Measurements from ENCODE around the gene SLA2. TPM values are rescaled to one million over a fixed set of nuclear protein-coding genes. Genes with fewer than 3 reads are reported as not detected.

Gene SLA2
- total and polyA plus RNA-seq, 10 donors: 2.6 to 16.3 (median 8.3) TPM

DNA sequence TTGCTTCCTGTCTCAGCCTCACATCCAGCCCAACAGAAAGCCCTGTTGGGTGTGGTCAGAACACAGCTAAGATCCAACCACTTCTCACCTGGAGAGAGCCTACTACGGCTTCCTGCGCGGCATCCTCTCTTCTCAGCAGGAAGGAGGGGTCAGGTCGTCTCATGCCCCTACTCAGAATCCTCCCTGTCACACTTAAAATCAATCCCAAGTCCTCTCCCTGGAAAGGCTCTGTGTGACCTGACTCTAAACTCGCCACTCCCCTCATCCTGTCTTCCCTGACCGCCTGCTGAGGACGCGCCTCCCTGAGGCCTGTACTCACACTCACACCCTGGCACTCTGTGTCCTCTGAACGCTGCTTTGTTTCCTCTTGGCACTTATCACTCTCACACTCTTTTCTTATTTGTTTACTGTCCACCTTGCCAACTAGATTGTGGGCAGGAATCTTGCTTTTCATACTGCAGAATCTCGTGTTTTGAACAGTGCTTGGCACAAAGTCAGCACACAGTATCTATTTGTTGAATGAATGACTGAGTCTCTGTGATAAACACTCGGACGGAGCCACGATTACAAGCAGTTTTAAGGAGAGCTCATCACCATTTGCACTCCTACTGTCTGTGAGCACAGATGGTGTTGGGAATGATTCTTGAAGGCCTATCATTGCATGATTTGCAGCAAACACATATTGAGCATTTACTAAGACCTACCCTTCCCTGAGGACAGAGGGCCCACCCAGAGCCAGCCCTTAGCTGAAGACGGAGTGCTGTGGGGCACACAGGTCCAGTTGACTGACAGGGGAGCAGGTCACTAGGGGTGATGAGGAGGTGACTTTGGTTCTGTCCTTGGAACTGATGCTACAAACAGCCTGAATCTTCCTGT lies 21.7 kb downstream of the SLA2 start:
- Histone ChIP-seq H3K36me3 (peaks cover 0 to 40% (median 0%) of the 10 kb centered on the region in 6 donors), H3K4me1 (peaks cover 0 to 11% (median 4%) of the 10 kb centered on the region in 6 donors), H3K27me3 (replicated peaks in 1 of 7) (no peaks in the 10 kb centered on the region), H3K4me3 (no peak overlapping the region), H3K9me3 (no peaks in the 10 kb centered on the region), H3K27ac (peak overlapping the region in 2 of 8 donors; percentile 0 to 6)
- intact Hi-C loops (cut with DNase I; ENCODE audit: low total_unique reads): no loop called here
- TF ChIP-seq, protein P1, sequence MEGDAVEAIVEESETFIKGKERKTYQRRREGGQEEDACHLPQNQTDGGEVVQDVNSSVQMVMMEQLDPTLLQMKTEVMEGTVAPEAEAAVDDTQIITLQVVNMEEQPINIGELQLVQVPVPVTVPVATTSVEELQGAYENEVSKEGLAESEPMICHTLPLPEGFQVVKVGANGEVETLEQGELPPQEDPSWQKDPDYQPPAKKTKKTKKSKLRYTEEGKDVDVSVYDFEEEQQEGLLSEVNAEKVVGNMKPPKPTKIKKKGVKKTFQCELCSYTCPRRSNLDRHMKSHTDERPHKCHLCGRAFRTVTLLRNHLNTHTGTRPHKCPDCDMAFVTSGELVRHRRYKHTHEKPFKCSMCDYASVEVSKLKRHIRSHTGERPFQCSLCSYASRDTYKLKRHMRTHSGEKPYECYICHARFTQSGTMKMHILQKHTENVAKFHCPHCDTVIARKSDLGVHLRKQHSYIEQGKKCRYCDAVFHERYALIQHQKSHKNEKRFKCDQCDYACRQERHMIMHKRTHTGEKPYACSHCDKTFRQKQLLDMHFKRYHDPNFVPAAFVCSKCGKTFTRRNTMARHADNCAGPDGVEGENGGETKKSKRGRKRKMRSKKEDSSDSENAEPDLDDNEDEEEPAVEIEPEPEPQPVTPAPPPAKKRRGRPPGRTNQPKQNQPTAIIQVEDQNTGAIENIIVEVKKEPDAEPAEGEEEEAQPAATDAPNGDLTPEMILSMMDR (IDR thresholded peaks at IDR 0.05 in 8 of 11, conservative IDR thresholded peaks at IDR 0.05 in 3 of 11): no peak
- TF ChIP-seq POLR2AphosphoS5 (IDR thresholded peaks at IDR 0.05) (peak in 1 of 3 donors; percentile 25), POLR2A (IDR thresholded peaks at IDR 0.05) (no peak)
- DNase-seq: no peak
- WGBS, 5 donors: 75 to 82% (median 80%) methylated on average over 14 of the region's 14 CpGs

DNA sequence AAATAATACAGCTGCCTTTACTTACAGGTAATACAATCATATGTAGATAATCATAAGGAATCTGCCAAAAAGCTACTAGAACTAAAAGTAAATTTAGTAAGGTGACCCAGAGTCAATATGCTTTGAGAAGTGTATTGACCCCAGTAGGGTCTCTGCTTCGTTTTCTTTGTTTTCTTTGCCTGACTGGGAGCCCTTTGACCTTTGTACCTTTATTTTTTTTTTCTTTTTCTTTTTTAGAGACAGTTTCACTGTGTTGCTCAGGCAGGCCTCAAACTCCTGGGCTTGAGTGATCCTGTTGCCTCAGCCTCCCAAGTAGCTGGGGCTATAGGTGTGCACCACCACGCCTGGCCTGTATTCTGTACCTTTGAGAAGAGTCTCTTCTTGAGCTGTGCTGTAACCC lies 22.6 kb downstream of the SLA2 start:
- intact Hi-C loops (cut with DNase I; ENCODE audit: low total_unique reads): no loop called here
- H3K27ac ChIP-seq: peak overlapping the region in 2 of 8 donors; percentile 0 to 6
- 88 to 97% (median 94%) methylated on average over 2 of the region's 2 CpGs for WGBS, 5 donors
- no peak overlapping the region for H3K4me3 ChIP-seq
- no peaks in the 10 kb centered on the region for H3K9me3 ChIP-seq
- no peaks in the 10 kb centered on the region for H3K27me3 ChIP-seq (replicated peaks in 1 of 7)
- DNase-seq: no peak
- H3K4me1 ChIP-seq: peaks cover 0 to 2% (median 0%) of the 10 kb centered on the region in 6 donors
- TF ChIP-seq POLR2A (IDR thresholded peaks at IDR 0.05) (no peak), POLR2AphosphoS5 (IDR thresholded peaks at IDR 0.05) (no peak)
- TF ChIP-seq, protein P1 (IDR thresholded peaks at IDR 0.05 in 8 of 11, conservative IDR thresholded peaks at IDR 0.05 in 3 of 11): no peak
- H3K36me3 ChIP-seq: peaks cover 0 to 40% (median 0%) of the 10 kb centered on the region in 6 donors

DNA sequence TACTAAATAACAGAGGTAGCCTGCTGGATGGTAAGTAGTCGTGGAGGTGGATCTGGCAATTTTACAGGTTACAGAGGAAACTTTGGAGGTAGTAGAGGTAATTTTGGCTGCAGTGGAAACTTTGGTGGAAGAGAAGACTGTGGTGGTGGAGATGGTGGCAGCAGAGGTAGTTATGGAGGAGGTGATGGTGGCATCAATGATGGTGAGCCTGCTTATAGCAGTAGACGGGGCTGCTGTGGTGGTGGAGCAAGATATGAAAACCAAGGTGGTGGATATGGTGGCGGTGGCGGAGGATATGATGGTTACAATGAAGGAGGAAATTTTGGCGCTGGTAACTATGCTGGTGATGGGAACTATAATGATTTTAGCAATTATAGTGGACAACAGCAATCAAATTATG lies 25.1 kb downstream of the SLA2 start:
- Histone ChIP-seq H3K9me3 (no peaks in the 10 kb centered on the region), H3K27ac (no peak overlapping the region), H3K4me1 (no peaks in the 10 kb centered on the region), H3K27me3 (replicated peaks in 1 of 7) (no peaks in the 10 kb centered on the region), H3K4me3 (no peak overlapping the region), H3K36me3 (peaks cover 0 to 32% (median 0%) of the 10 kb centered on the region in 6 donors)
- TF ChIP-seq POLR2AphosphoS5 (IDR thresholded peaks at IDR 0.05) (no peak), POLR2A (IDR thresholded peaks at IDR 0.05) (no peak)
- TF ChIP-seq, protein P1 (IDR thresholded peaks at IDR 0.05 in 8 of 11, conservative IDR thresholded peaks at IDR 0.05 in 3 of 11): no peak
- intact Hi-C loops (cut with DNase I; ENCODE audit: low total_unique reads): no loop called here
- WGBS, 5 donors: 94 to 100% (median 96%) methylated on average over 5 of the region's 5 CpGs
- no peak for DNase-seq
